Heart left ventricle (tissue), 16 donors: ENCODE data around the gene KPTN. TPM values are rescaled to one million over a fixed set of nuclear protein-coding genes. Genes with fewer than 3 reads are reported as not detected.

Source experiments
- ATAC-seq, 4 donors: fragments of 200-7000 bp; cut with Tn5 transposase; one replicate each; pipeline ENCODE4 v1.9.1; 2020 to 2022; ENCODE audit warnings: moderate library complexity in 4 of 4, mild to moderate bottlenecking in 3 of 4, moderate number of reproducible peaks in 1 of 4
- DNase-seq, 5 donors: peaks; one replicate each; pipeline ENCODE4 v3.0.0-alpha.2; 2020
- H3K27ac ChIP-seq, 12 donors: fragments of 200-600 bp; sonication (generic) in 4 of 12; one replicate each; pipeline versions ENCODE4 v1.5.0 to v1.8.0; 2016 to 2022; ENCODE audit warnings: mild to moderate bottlenecking in 2 of 12
- H3K27me3 ChIP-seq, 9 donors: fragments of 200-600 bp; sonication (generic) in 2 of 9; one replicate each; pipeline versions ENCODE4 v1.5.1 to v1.8.0; 2016 to 2022; ENCODE audit warnings: mild to moderate bottlenecking in 3 of 9
- H3K36me3 ChIP-seq, 9 donors: fragments of 200-600 bp; sonication (generic) in 2 of 9; one replicate each; pipeline versions ENCODE4 v1.5.0 to v1.8.0; 2018 to 2022; ENCODE audit warnings: mild to moderate bottlenecking in 2 of 9
- H3K4me1 ChIP-seq, 12 donors: fragments of 200-600 bp; sonication (generic) in 4 of 12; one replicate each; pipeline versions ENCODE4 v1.5.0 to v1.8.0; 2016 to 2022; ENCODE audit warnings: mild to moderate bottlenecking in 3 of 12
- H3K4me3 ChIP-seq, 12 donors: fragments of 200-600 bp; sonication (generic) in 4 of 12; one replicate each; pipeline versions ENCODE4 v1.5.0 to v1.8.0; 2017 to 2022; ENCODE audit warnings: mild to moderate bottlenecking in 9 of 12, moderate library complexity in 4 of 12
- H3K9me3 ChIP-seq, 12 donors: fragments of 200-600 bp; sonication (generic) in 4 of 12; one replicate each; pipeline versions ENCODE4 v1.5.0 to v1.8.0; 2016 to 2022; ENCODE audit warnings: mild to moderate bottlenecking in 1 of 12
- CTCF ChIP-seq, 12 donors: fragments of 200-600 bp; sonication (generic) in 4 of 12; IDR thresholded peaks; one replicate each; pipeline versions ENCODE4 v1.5.0 to v1.8.0; 2018 to 2022; ENCODE audit warnings: antibody characterized with exemption in 12 of 12, mild to moderate bottlenecking in 5 of 12
- POLR2A ChIP-seq, 2 donors: fragments of 450-650 bp; IDR thresholded peaks; one replicate each; pipeline ENCODE4 v1.6.1; 2017; ENCODE audit warnings: antibody characterized with exemption in 2 of 2, mild to moderate bottlenecking in 2 of 2, moderate library complexity in 2 of 2
- WGBS, 4 donors: extraction: QIAGEN DNeasy Blood & Tissue Kit in 2 of 4; methylation state at CpG; one replicate each; pipeline versions ENCODE4 v1.1.5 to v1.1.7; 2013 to 2018; 5-methylcytosine and 5-hydroxymethylcytosine counted together
- intact Hi-C, 10 donors: fragments of 100-400 bp; cut with DNase I; formaldehyde crosslinking; loops; one replicate each; pipeline versions ENCODE4 v1.11.1 to v1.14.2; 2022
- polyA plus RNA-seq, 2 donors: library from polyadenylated mRNA; stranded (reverse); fragments of 200-250 nt; gene quantifications; one replicate each; pipeline ENCODE4 v1.2.3, GENCODE V29; 2013
- total RNA-seq, 9 donors: library from RNA; depleted of rRNA in 2 of 9; stranded (reverse); fragments of >200 nt in 2 of 9; fragmentation: NEBNext Ultra II Directional in 3 of 9; extraction: Animal tissue kit (Norgen Biotek cat#: 25700) in 3 of 9; gene quantifications; one replicate each; pipeline versions ENCODE4 v1.1.0 to v1.2.4, GENCODE V29; 2016 to 2023
- donor health status: ischemic (EF 13 %, LVEDD 7.1; RV severe dilation, severe dysfunction).
- donor health status: healthy with polysubstance abuse.
- donor health status: DM: no; HTN: yes; CAD: no.
- donor health status: DM: no; HTN: no; CAD: no.
- donor health status: ischemic (EF 25% LVEDD 6.9; RV normal size, moderate dysfunction).
- donor health status: ischemic (EF 25% LVEDD 5.7; RV mildly dilated, moderate dysfunction).
- donor health status: healthy.
- donor health status: DM: yes; HTN: yes; CAD: no.
- donor health status: ischemic (EF 35%, LVEDD 5.7; RV mildly dilated, moderate dysfunction).
- donor health status: nonischemic (EF 11% LVEDD 7.7; RV severe dilation, severe dysfunction).
- donor health status: DM: yes; HTN: yes; CAD: no.
- donor health status: PGD.
- donor health status: ischemic (EF 29% LVEDD 5.4; RV normal size, mild dysfunction).
- donor health status: nonischemic (EF 23%, LVEDD 6.1; RV moderate dilation, normal function).

KPTN gene
- total and polyA plus RNA-seq, 11 donors: 3.2 to 15.8 (median 7.8) TPM

GRCh38 chr19:47495478-47496372 lies 11.7 kb upstream of the KPTN start:
- ATAC-seq (no peak), DNase-seq (peak in 2 of 5 donors; percentile 15 to 20)
- Histone ChIP-seq H3K4me3 (no peak overlapping the region), H3K27ac (no peak overlapping the region), H3K27me3 (no peaks in the 10 kb centered on the region), H3K4me1 (peaks cover 0 to 73% (median 22%) of the 10 kb centered on the region in 12 donors), H3K9me3 (no peaks in the 10 kb centered on the region), H3K36me3 (peaks cover 5 to 90% (median 74%) of the 10 kb centered on the region in 9 donors)
- TF ChIP-seq CTCF (IDR thresholded peaks at IDR 0.05) (no peak), POLR2A (IDR thresholded peaks at IDR 0.05) (no peak)
- WGBS, 4 donors: 68 to 79% (median 75%) methylated on average over 17 of the region's 17 CpGs
- intact Hi-C loops: no loop called here

GRCh38 chr19:47494729-47495128 lies 10.7 kb upstream of the KPTN start:
- Histone ChIP-seq H3K27ac (peak overlapping the region in 1 of 12 donors; percentile 74), H3K4me1 (peaks cover 0 to 76% (median 22%) of the 10 kb centered on the region in 12 donors), H3K9me3 (no peaks in the 10 kb centered on the region), H3K27me3 (no peaks in the 10 kb centered on the region), H3K4me3 (no peak overlapping the region), H3K36me3 (peaks cover 0 to 84% (median 68%) of the 10 kb centered on the region in 9 donors)
- DNase-seq (peak in 2 of 5 donors; percentile 33 to 46), ATAC-seq (no peak)
- 48 to 56% (median 51%) methylated on average over 9 of the region's 9 CpGs for WGBS, 4 donors
- intact Hi-C loops: no loop called here
- TF ChIP-seq POLR2A (IDR thresholded peaks at IDR 0.05) (no peak), CTCF (IDR thresholded peaks at IDR 0.05) (no peak)

- peak overlapping the region in 7 of 12 donors; percentile 26 to 77 (median 43) for H3K27ac ChIP-seq
These were observed 10.2 kb upstream of the KPTN start for GRCh38 chr19:47494211-47494547.

More at GRCh38 chr19:47494211-47494547, 10.2 kb upstream of the KPTN start:
- no peaks in the 10 kb centered on the region for H3K9me3 ChIP-seq
- intact Hi-C loops: no loop called here
- no peak for TF ChIP-seq POLR2A (IDR thresholded peaks at IDR 0.05)
- no peak for TF ChIP-seq CTCF (IDR thresholded peaks at IDR 0.05)
- DNase-seq (peak in 2 of 5 donors; percentile 13 to 19), ATAC-seq (no peak)
- no peaks in the 10 kb centered on the region for H3K27me3 ChIP-seq
- no peak overlapping the region for H3K4me3 ChIP-seq
- H3K36me3 ChIP-seq: peaks cover 4 to 84% (median 68%) of the 10 kb centered on the region in 9 donors
- peaks cover 0 to 76% (median 22%) of the 10 kb centered on the region in 12 donors for H3K4me1 ChIP-seq
- WGBS, 4 donors: 66 to 79% (median 73%) methylated on average over 5 of the region's 5 CpGs
